OCI-LY3 (cell line): Measurements from ENCODE around the gene GRIK1.
A peak's percentile ranks its signal among the peaks of the same experiment; 100 is the strongest.

Experiments used
- H2AFZ ChIP-seq: fragments of 200-600, 300-600 bp; shearing (Covaris generic); 2 replicates; pipeline ENCODE4 v1.6.0; 2014; ENCODE audit warnings: antibody characterized with exemption, low read depth, low read length
- H3K27ac ChIP-seq: fragments of 200-600, 300-600 bp; sonication (generic); 2 replicates; pipeline ENCODE4 v1.5.1; 2014; ENCODE audit warnings: mild to moderate bottlenecking, low read length, moderate library complexity, mixed read lengths
- H3K27me3 ChIP-seq: fragments of 200-600, 300-600 bp; sonication (generic); 2 replicates; pipeline ENCODE4 v1.6.1; 2014; ENCODE audit warnings: low read depth, low read length, mixed read lengths
- H3K36me3 ChIP-seq: fragments of 200-600, 300-600 bp; sonication (generic); replicated peaks from 2 replicates; pipeline ENCODE3; 2014; ENCODE audit warnings: low read depth, low read length, mixed read lengths
- H3K4me1 ChIP-seq: fragments of 300-600, 200-600 bp; sonication (generic); 2 replicates; pipeline ENCODE4 v1.6.1; 2014; ENCODE audit warnings: low read length, mixed read lengths
- H3K4me2 ChIP-seq: fragments of 200-600, 300-600 bp; sonication (generic); 2 replicates; pipeline ENCODE4 v1.6.1; 2014; ENCODE audit warnings: low read length, mixed read lengths
- H3K4me3 ChIP-seq: fragments of 300-600, 200-600 bp; sonication (generic); 2 replicates; pipeline ENCODE4 v1.5.1; 2014; ENCODE audit warnings: antibody characterized with exemption, mild to moderate bottlenecking, low read length, moderate library complexity
- H3K79me2 ChIP-seq: fragments of 300-600, 200-600 bp; shearing (Covaris generic); 2 replicates; pipeline ENCODE4 v1.6.1; 2014; ENCODE audit warnings: mild to moderate bottlenecking, low read length, mixed read lengths
- H3K9ac ChIP-seq: fragments of 300-600, 200-600 bp; shearing (Covaris generic); 2 replicates; pipeline ENCODE4 v1.6.0; 2014; ENCODE audit warnings: mild to moderate bottlenecking, low read length, moderate library complexity
- H3K9me3 ChIP-seq: fragments of 200-600, 300-600 bp; shearing (Covaris generic); 2 replicates; pipeline ENCODE4 v1.6.1; 2014; ENCODE audit warnings: low read length, mixed read lengths; ENCODE audit not compliant: insufficient read depth
- H4K20me1 ChIP-seq: fragments of 200-600, 300-600 bp; sonication (generic); 2 replicates; pipeline ENCODE4 v1.6.1; 2016; ENCODE audit warnings: low read length, mixed read lengths; ENCODE audit not compliant: insufficient read depth
- EZH2phosphoT487 ChIP-seq: fragments of 200-600 bp; shearing (Covaris generic); IDR thresholded peaks from 2 replicates; pipeline ENCODE4 v1.6.1; 2018; ENCODE audit warnings: antibody characterized with exemption, mixed run types, low read depth
- TF ChIP-seq, protein P1 (sequence below): fragments of 200-600, 300-600 bp; sonication (generic); IDR thresholded peaks from 2 replicates; pipeline ENCODE4 v1.5.1; 2014; ENCODE audit warnings: antibody characterized with exemption, low read length, low read depth

GRIK1 gene

DNA sequence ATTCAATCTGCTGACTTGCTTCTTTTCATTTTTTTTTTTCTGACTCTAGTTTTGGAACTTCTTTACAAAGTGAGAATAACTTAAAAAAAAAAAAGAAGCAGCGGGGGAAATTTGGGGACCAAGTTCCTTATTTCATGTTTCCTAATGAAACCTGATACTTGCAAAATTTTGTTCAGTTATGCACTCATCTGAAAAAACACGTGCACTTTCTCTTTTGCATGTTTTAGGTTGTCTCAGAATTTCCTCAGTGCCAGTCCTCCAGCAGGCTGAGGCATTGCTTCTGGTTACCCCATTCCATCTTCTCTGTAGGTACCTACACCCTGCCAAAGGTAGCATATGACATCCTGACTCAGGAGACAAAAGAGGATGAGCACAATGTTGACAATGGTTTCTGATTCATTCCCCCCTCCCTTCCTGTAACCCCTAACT, 299.7 kb downstream of the GRIK1 start:
- peak overlapping the region; percentile 54 for H3K9ac ChIP-seq
- H2AFZ ChIP-seq, result 0 out of 2 replicates have a peak overlapping the region, but pooled peaks have one; percentile 16
- H3K36me3 ChIP-seq, result peaks cover 45% of the 10 kb centered on the region
- no peaks in the 10 kb centered on the region for H3K27me3 ChIP-seq
- H4K20me1 ChIP-seq, result no peaks in the 10 kb centered on the region
- peak overlapping the region; percentile 76 for H3K4me2 ChIP-seq
- peak overlapping the region; percentile 47 for H3K4me3 ChIP-seq
- H3K9me3 ChIP-seq, result peaks cover 18% of the 10 kb centered on the region; the same call in 1 of the 2 replicates
- H3K27ac ChIP-seq, result peak overlapping the region; percentile 94
- peaks cover 42% of the 10 kb centered on the region for H3K4me1 ChIP-seq
- H3K79me2 ChIP-seq, result no peaks in the 10 kb centered on the region
- TF ChIP-seq, protein P1, sequence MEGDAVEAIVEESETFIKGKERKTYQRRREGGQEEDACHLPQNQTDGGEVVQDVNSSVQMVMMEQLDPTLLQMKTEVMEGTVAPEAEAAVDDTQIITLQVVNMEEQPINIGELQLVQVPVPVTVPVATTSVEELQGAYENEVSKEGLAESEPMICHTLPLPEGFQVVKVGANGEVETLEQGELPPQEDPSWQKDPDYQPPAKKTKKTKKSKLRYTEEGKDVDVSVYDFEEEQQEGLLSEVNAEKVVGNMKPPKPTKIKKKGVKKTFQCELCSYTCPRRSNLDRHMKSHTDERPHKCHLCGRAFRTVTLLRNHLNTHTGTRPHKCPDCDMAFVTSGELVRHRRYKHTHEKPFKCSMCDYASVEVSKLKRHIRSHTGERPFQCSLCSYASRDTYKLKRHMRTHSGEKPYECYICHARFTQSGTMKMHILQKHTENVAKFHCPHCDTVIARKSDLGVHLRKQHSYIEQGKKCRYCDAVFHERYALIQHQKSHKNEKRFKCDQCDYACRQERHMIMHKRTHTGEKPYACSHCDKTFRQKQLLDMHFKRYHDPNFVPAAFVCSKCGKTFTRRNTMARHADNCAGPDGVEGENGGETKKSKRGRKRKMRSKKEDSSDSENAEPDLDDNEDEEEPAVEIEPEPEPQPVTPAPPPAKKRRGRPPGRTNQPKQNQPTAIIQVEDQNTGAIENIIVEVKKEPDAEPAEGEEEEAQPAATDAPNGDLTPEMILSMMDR, result no peak
- no peak for TF ChIP-seq EZH2phosphoT487

- Histone ChIP-seq H3K79me2 (no peaks in the 10 kb centered on the region), H3K27ac (peak overlapping the region; percentile 94), H2AFZ (0 out of 2 replicates have a peak overlapping the region, but pooled peaks have one; percentile 16), H3K27me3 (no peaks in the 10 kb centered on the region), H3K9ac (peak overlapping the region; percentile 52), H4K20me1 (no peaks in the 10 kb centered on the region), H3K4me3 (peak overlapping the region; percentile 47), H3K36me3 (peaks cover 45% of the 10 kb centered on the region), H3K9me3 (peaks cover 18% of the 10 kb centered on the region; the same call in 1 of the 2 replicates), H3K4me1 (peaks cover 42% of the 10 kb centered on the region), H3K4me2 (peak overlapping the region; percentile 76)
- no peak for TF ChIP-seq EZH2phosphoT487
- TF ChIP-seq, protein P1, result no peak
Observed at GRCh38 chr21:29639366-29640079, 300.3 kb downstream of the GRIK1 start.

GRCh38 chr21:29638761-29639327, 301.0 kb downstream of the GRIK1 start:
- Histone ChIP-seq H3K4me1 (peaks cover 40% of the 10 kb centered on the region), H3K36me3 (peaks cover 45% of the 10 kb centered on the region), H3K79me2 (no peaks in the 10 kb centered on the region), H2AFZ (no peak overlapping the region), H3K27me3 (no peaks in the 10 kb centered on the region), H3K27ac (peak overlapping the region; percentile 94), H3K9ac (peak overlapping the region; percentile 52), H4K20me1 (no peaks in the 10 kb centered on the region), H3K4me2 (peak overlapping the region; percentile 76), H3K4me3 (peak overlapping the region; percentile 47), H3K9me3 (peaks cover 18% of the 10 kb centered on the region; the same call in 1 of the 2 replicates)
- TF ChIP-seq, protein P1, result no peak
- no peak for TF ChIP-seq EZH2phosphoT487

DNA sequence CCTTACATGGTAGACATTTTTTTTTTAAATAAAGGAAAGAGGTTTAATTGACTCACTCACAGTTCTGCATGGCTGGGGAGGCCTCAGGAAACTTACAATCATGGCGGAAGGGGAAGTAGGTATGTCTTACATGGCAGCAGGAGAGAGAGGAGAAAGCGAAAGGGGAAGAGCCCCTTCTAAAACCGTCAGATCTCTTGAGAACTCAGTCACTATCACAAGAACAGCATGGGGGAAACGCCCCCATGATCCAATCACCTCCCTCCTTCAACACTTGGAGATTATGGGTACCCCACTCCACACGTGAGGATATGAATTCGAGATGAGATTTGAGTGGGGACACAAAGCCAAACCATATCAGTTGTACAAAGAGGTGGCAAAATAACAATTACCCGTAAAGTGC, 301.7 kb downstream of the GRIK1 start:
- Histone ChIP-seq H3K79me2 (no peaks in the 10 kb centered on the region), H3K4me3 (peak overlapping the region; percentile 13; the same call in 1 of the 2 replicates), H2AFZ (no peak overlapping the region), H3K4me2 (peak overlapping the region; percentile 76), H3K9ac (peak overlapping the region; percentile 31; the same call in 1 of the 2 replicates), H3K36me3 (peaks cover 45% of the 10 kb centered on the region), H3K27me3 (no peaks in the 10 kb centered on the region), H3K9me3 (peaks cover 18% of the 10 kb centered on the region; the same call in 1 of the 2 replicates), H3K4me1 (peaks cover 37% of the 10 kb centered on the region), H3K27ac (peak overlapping the region; percentile 94), H4K20me1 (no peaks in the 10 kb centered on the region)
- TF ChIP-seq EZH2phosphoT487, result no peak
- TF ChIP-seq, protein P1, result no peak
